Measurements from ENCODE around the gene CA10.

DNA sequence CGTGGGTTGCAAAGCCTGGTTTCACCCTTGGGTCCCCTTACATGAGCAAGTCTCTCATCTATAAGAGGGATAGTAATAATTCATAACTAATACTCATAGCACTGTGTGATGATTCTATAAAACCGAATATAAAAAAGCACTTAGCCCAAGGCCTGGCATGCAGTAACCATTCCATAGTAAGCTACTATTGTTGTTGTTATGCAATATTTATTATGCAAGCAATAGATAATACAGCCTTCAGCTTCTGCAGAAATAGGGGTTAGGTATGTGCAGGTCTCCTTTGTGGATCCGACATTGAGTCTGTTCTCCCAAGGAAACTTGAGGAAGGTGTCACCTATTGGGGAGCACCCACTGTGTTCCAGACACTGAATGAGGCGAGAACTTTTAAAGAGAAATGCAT is 497.1 kb downstream of the CA10 start:
- TF ChIP-seq, protein P1, sequence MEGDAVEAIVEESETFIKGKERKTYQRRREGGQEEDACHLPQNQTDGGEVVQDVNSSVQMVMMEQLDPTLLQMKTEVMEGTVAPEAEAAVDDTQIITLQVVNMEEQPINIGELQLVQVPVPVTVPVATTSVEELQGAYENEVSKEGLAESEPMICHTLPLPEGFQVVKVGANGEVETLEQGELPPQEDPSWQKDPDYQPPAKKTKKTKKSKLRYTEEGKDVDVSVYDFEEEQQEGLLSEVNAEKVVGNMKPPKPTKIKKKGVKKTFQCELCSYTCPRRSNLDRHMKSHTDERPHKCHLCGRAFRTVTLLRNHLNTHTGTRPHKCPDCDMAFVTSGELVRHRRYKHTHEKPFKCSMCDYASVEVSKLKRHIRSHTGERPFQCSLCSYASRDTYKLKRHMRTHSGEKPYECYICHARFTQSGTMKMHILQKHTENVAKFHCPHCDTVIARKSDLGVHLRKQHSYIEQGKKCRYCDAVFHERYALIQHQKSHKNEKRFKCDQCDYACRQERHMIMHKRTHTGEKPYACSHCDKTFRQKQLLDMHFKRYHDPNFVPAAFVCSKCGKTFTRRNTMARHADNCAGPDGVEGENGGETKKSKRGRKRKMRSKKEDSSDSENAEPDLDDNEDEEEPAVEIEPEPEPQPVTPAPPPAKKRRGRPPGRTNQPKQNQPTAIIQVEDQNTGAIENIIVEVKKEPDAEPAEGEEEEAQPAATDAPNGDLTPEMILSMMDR (IDR thresholded peaks at IDR 0.05; ENCODE audit: poor library complexity, severe bottlenecking), result no peak
- no peak for TF ChIP-seq EP300 (conservative IDR thresholded peaks at IDR 0.05; ENCODE audit: poor library complexity, severe bottlenecking)
- TF ChIP-seq POLR2AphosphoS5 (IDR thresholded peaks at IDR 0.05), result no peak
- no peak for TF ChIP-seq EZH2 (IDR thresholded peaks at IDR 0.05; ENCODE audit: borderline replicate concordance, insufficient read depth, low read length, poor library complexity, severe bottlenecking)
- no peak for TF ChIP-seq TAF1 (IDR thresholded peaks at IDR 0.05; ENCODE audit: low read depth)
- TF ChIP-seq RAD21 (conservative IDR thresholded peaks at IDR 0.05), result no peak
